HL-60/S4 treated with phorbol 12-myristate 13-acetate at 8.2 ng/mL for 4 days and 3 days (cell line): ENCODE results near the gene TRMT2A.

Experiments
- in situ Hi-C: fragments of 300-500 bp; cut with MboI; formaldehyde crosslinking; loops from 2 replicates; pipeline ENCODE4 v1.15.0; 2022; ENCODE audit warnings: low sequenced_read_pairs

Gene TRMT2A

DNA sequence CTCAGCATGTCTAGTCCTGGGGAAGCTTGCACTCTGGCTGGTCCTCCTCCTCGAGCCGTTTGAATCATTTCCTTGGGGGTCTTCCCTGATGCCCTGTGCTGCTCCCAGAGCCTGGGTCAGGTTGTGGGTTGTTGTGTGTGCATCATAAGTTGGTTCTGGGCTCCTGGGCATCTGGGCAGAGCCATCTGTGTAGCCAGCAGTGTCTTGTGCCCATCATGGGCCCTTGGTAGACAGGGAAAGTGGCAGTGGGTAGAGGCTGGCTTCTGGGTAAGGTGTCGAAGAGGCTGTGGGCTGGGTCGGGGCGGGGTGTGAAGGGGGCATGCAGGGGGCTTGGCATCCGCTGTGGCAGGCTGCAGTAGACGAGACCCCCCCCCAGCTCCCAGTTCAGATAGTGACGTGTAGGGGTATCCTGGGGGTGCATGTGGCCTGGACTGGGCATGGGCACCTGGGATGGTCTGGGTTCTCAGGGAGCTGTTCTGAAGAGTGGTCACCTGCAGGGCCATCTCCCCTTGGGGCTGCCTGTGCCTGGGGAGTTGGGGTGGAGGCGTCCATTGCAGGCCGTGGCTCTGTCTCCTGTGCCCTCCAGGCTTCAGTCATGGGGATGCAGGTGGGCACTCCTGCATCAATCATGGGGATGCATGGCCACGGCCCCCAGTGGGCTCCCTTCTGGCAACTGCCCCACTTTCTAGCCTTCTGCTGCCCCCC lies 7.2 kb upstream of the TRMT2A start:
- in situ Hi-C loops = no loop called here

DNA sequence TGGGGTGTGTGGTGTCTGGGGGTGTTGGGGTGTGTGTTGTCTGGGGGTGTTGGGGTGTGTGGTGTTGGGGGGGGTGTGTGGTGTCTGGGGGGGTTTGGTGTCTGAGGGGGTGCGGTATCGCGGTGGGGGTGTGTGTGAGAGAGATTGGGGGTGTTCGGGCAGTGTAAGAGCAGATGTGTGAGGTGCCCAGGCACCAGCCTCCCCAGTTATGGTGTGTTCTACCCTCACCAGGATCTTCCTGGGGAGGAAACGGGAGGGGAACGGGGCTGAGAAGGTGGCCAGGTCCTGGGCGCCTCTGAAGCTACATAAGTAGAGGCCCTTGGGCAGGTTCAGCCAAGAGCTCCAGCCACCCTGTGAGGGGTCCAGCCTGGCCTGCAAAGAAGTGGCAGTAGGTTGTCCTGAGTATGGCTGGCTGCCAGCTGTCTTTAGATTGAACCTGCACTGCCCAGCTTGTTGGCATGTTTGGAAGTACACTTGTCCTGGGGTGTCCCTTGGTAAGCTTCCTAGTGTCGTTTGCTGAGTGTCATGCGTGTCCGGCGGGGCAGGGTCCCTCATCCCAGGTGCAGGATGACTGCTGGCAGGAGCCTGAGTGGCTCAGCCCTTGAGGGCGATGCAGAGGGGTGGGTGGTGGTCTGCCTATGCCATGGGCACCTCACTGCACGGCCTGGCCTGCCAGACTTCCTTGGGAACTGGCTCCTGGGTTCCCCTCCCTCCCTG lies 6.5 kb upstream of the TRMT2A start:
- in situ Hi-C loops = no loop called here

DNA sequence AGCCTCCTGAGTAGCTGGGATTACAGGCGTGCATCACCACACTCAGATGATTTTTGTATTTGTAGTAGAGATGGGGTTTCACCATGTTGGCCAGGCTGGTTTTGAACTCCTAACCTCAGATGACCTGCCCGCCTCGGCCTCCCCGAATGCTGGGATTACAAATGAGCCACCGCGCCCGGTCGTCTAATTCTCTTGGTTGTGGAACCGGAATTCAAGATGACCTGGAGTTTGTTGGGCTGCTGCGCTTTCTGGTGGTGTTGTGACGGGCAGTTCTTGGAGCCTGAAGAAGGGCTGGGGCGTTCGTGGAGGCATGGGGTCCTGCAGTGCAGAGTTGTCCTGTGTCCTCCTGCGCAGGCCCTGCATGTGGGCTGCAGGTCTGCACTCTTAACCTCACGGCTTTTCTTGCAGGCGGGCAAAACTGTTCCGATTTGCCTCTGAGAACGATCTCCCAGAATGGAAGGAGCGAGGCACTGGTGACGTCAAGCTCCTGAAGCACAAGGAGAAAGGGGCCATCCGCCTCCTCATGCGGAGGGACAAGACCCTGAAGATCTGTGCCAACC lies 4.9 kb upstream of the TRMT2A start:
- in situ Hi-C loops = no loop called here

DNA sequence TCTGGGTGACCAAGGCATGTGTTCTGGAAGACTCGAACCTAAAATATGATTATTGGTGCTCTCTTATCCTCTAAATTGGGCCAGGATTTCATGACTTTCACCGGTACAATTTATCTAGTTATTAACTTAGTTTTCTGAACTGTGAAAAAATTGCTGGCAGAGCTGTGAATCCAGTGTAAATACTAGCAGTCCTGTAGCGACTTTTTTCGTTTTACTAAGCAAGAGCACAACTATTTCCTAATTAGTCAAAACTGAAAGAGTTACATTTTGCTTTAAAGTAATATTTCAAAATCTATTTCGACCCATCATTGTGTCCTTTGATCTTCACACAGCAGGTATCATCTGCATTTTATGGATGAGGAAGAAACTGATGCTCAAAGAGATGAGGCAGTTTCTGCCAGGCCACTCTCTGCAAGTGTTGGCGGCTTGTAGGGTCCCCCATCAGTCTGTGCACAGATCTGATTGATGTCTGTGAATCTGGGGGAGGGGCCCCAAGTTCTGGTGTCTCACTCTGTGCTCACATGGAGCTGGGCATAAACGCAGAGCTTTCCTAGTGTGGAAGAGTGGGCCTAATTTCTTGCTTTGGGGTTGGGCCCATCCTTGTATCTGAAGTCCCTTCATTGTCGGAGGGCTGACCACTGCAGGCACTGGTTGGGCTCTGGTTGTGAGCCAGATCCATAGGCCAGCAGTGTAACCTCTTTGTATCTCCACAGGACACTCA lies 1.4 kb upstream of the TRMT2A start:
- in situ Hi-C loops = no loop called here

DNA sequence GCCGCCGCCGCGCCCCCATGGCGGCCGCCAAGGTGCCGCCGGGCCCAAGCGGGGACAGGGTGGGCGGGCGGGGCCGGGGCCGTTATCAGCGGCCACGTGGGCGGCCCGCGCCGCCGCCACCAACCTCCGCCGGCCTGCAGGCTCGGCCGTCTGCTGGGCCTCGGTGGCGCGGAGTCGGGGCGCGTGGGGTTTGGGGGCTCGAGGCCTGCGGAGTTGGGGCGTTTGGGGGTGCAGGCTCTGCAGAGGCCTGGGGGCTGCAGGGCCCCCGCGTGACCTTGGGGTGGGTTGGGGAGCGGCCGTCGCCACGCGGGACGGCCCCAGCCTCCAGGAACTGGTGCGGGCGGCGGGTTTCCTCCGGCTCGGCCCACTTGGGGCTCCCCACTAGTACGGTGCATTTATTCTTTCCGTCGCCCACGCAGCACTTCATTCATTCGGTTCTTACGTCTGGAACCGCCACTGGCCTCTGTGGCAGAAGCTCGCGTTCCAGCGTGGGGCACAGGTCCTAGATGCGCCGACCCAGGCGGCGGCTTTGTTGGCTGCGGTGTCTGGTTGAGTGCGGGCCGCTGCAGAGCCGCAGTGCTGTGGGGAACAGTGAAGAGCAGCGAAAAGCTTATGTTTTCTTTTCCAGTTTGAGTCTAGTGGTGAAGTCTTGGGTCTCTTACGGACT lies 740 bp upstream of the TRMT2A start:
- in situ Hi-C loops = no loop called here

DNA sequence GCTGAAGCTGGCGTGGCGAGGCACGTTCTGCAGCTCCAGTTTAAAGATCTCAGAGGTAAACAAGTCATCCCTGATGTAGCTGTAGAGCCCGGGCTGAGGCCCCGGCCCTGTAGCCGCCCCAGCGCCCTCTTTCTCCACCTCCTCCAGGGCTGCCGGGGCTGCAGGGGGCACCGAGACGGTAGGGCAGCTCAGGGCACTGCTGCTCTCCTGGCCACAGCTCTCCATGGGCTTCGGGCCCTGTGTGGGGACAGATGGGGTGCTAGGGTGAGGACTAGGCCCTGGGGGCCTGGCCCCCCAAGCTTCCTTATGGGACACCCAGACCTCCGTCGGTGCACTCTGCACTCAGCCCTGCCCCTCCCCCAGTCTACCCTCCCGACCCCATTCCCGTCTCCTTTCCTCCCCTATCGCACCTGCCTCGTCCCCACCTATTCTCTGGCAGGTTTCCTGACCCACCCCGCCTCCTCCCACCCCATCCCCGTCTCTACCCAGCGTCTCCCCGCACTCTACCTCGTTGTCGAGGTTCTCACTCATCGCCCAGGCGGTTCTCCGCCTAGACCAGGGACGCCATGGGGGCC lies 563 bp downstream of the TRMT2A start:
- in situ Hi-C loops = no loop called here

DNA sequence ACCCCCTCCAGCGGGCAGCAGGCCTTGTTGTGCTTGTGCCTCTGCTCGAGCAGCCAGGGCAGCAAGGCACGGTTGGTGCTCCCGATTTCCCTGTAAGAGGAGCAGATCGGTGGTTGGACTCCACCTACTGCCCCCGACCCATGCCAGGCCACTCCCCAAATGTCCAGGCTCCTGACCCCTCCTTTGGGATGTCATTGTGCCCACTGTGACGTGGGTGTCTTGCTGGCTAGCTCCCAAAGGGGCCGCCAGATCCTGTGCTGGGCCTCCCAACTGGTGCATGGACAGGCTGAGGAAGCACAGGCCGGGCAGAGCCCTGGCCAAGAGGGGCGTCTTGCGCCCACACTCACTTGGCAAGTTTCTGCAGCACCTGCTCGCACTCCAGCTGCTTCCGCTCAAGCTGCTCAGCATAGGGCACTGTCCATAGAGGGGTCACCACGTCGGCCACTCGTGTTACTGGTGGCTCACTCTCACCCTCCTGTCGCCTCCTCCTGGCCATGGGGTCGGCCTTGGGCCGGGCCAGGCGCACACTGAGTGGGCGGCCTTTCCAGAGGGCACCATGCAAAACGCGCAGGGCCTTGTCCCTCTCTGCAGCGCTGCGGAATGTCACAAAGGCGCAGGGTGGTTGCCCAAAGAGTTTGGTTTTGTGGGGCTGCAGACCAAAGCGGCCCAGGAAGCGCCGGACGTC lies 1.2 kb downstream of the TRMT2A start, which contains the start of gene RANBP1:
RANBP1 (plus strand) TSS at position 414 of the 685 bp plus-strand sequence; CDS start at position 495, 81 bp downstream.
- in situ Hi-C loops = no loop called here

DNA sequence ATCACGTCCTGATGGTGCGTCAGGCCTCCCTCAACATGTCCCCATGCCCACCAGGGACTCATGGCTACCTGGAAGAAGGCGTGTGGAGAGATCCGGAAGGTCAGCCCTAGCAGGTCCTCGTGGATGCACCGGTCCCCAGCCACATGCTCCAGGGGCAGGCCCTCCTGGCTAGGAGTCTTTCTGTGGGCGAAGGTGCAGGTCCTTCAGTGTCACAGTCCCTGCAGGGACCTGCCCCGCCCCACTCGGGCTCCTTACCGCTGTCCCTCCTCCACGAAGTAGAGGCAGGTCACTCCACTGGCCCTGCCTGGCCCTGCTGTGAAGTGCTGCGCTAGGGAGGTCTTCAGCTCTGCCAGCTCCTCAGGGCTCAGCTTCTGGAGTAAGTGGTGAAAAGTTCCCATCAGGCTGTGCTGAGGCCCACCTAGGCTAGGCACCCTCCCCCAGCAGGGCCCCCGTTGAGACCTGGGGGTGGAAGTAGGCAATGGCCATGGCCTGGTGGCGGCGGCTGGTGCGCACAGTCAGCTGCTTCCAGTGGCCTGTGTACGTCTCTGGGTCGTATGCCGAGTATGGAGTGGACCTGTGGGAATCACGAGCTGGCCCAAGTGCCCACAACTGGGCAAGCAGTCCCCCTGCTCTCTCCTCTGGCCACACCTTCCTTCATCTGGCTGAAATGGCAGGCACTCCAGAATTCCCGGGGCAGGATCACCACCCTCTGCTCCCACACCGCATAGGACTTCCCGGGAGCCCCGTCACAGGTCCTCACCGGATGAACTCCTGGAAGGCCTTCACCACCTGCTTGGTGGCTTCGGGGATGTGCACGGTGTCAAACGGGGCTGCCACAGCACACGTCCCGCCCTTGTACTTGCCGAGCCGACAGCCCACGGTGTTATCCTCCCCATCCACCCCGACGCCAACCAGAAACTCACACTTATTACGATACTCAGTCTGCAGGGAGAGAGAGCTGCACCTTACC lies 2.2 kb downstream of the TRMT2A start:
- in situ Hi-C loops = no loop called here

DNA sequence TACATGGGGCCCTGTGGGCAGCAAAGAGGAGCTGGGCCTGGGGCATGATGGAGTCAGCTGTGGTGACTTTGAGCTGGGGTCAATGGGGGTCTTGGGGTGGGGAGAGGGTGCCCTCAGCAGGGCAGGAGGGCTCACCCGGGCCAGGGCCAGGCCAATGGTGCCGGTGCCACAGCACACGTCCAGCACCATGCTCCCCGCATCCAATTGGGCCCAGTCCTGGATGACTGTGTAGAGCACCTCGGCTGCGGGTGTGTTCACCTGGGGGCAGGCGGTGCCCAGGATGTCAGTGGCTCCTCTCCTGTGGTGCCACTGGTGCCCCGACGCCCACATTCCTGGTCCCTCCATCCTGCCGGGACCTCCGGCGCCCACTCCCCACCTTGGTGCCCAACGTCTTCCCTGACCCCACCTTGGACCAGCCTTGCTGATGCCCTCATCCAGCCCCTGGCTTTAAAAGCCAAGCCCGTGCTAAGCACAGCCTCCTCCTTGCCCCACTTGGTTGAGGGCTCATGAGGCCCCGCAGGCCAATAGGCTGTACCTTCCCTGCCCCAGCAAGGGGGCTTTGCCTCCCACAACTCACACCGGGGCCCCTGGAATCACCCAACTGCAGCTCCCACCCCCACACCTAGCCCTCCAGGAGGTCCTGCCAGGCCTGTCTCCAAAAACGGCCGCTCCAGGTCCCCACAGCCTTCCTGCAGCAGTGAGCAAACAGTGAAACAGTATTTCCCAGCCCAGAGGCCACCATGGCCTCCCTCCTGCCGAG lies 3.3 kb downstream of the TRMT2A start:
- in situ Hi-C loops = no loop called here

DNA sequence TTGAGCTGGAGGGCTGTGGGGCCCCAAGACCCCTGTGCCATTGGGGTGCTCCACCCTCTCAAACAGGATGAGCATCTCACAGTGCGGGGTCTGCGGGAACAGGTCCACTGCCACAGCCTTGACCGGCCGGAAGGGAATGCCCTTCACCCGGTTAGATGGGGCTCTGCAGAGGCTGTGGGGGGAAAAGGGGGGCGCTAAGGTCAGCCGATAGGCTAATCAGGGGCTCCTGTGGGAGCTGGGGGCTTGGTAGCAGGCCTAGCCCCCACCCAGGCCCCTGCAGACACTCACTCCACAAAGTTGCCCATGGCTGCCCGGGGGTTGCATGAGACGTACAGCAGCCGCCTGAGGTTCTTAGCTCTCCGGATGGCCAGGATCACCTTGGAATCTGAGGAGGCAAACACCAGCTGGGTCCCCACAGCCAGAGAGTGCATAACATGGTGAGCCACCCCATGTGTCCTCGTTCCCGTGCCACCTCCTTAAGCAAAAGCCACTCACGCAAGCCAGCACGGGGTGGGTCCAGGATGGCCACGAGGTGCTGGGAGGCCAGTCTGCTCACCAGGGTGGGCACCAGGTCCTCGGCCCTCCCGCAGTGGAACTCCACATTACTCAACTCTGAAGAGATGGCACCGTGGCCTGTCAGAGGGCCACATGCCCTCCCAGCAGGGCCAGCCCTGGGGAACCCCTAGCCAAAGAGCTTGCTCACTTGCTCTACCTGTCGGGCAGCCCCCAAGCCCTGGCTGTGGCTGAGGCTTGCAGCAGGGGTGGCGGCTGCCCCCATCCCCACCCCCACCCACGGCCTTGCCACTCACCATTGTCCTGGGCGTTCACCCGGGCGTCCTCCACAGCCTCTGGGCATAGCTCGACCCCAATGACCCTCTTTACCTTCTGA lies 4.2 kb downstream of the TRMT2A start:
- in situ Hi-C loops = no loop called here

DNA sequence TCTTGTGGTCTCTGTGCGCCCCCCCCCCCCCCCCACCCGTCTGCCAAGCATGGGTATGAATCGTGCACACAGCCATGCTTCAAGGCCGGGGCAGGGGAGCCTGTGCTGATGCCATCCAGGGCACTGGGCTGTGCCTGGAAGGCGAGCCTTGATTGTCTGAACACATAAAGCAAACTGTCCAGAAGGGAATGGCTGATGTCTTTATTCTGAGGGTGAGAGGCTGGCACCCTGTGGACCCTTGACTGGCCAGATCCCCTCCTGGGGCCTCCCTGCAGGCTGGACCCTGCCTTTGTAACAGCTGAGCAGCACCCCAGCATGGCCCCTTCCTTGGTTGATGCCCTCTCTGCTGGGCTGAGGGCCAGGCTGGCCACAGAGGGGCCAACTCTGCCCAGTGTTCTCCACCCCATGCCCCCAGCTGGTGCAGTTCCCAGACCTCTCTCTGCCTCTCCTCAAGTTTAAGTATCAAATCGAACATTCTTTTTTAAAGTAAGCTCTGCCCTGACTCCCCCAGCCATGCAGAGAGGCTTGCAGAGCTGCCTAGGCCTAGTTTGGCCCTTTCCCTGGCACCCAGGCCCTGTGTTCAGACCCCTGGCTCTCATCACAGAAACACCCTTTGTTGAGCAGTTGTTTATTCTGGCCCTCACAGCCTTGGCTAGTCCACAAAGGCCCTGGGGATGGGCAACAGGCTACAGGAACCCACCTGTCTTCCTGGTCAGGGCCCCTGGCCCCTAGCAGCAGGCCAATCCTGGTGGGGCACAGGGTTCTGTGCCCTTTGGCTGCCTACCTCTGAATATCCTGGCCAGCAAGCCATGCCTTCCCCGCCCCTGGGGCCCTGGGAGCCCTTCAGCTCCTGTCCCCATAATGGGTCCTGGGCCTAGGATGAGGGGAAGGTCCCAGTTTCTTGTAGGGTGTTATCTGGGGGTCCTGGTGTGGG lies 5.1 kb downstream of the TRMT2A start:
- in situ Hi-C loops = no loop called here

DNA sequence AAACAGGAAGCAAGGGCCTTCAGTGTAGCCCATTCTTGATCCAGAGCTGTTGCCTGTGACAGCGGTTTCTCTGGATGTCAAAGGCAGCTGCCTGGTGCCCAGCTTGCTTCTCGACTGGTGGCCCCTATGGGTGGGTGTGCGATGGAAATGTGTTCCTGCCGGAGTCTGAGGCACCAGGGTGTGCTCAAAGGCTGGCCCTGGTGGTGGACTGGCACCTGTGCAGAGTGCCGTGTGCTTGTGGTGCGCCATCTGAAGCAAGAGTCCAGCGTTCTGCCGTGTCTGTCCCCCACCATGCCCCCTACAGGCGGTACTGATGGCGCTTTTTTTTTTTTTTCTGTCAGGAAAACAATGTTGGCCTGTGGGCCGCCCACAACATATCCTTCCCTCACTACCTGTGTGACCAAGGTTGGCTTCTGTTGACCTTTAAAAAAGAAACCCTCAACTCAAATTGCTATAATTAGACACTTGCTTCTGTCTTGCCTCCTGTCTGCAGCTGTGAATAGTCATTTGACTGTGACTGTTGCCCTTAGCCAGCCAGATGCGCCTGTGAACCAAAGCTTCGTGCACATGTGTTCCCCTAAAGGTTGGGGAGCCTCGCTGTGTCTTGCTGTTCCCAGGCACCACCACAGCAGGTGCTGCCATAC lies 5.9 kb downstream of the TRMT2A start:
- in situ Hi-C loops = no loop called here

DNA sequence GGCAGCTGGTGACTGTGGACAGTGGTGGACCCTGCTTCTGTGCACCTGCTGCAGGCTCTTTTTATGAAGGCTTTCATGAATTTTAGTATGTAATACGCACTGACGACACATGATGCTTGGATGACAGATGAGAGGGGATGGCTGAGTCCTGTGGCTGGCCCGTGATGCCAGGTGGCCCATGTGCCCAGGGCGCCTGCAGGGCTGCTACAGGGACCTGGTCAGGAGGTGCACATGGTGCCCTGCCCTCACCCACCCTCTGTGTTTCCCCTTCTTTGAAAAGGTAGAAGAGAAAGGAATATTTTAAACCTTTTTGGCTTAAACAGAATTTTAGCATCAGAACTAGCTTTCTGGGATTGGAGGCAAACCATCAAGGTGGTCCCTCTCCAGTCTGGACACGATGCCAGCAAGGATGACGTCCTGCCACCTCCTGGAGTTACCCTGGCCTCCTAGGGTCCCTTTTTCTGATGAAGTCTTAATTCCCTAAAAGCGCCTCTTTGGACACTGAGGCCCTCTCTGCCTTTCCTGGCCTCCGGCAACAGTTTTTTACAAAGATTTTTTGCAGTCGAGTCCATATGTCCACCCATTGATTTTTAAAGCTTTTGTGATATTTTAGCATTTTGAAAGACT lies 6.6 kb downstream of the TRMT2A start:
- in situ Hi-C loops = no loop called here

DNA sequence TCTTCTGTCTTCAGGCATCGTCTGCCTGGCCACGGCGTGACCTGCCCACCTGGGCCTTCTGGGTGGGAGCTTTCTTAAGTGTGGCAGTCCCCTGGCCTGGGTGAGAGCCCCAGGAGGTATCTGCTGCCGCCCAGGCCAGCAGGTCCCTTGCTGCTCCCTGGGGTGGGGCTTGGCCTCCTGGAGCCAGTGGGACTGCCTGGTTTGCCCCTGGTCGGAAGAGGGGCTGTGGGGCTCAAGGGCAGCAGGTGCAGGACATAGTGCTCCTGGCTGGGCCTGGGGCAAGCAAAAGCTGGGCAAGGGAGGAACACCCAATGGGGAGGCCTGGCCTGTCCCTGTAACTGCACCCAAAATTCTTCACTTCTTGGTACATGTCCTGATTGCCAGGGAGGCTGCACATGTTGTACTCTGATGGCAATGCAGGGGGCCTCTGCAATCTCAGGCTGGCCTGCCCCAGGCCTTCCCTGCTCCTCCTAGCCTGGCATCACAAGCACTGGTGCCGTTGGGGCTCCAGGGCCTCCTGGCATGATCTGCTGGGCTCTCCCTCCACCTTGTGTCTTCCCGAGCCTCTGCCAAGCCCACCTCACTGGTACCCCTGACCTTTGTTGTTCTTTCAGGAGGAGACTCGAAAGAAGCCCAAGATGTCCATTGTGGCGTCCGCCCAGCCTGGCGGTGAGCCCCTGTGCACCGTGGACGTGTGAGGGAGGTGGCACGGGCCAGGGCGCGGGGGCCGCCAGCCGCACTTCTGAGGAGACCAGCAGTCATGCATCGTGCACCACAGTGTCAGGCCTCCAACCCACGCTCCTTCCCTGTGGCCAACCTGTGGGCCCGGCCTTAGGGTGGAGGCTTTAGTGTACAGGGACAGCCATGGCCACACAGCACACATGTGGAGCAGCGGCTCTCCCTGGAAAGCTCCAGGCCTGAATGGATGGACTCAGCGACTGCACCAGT lies 7.3 kb downstream of the TRMT2A start:
- in situ Hi-C loops = no loop called here
